ENCODE data around the gene LYSET. TPM values are rescaled to one million over a fixed set of nuclear protein-coding genes. Genes with fewer than 3 reads are reported as not detected.
A peak's percentile ranks its signal among the peaks of the same experiment; 100 is the strongest.

The LYSET gene
- polyA plus RNA-seq, 2 of the 4 experiments (the other 2 are of a cell fraction), result 29.9 to 37.0 TPM

GRCh38 chr14:93230539-93230938 lies 45.4 kb downstream of the LYSET start:
- Histone ChIP-seq H3K9me3 (no peaks in the 10 kb centered on the region), H3K4me2 (peak overlapping the region; percentile 89; the same call in 1 of the 3 replicates), H3K27ac (peak overlapping the region in 1 of 2 experiments; percentile 80; a peak in 3 of 6 replicates), H3K4me3 (no peak overlapping the region), H3K4me1 (peaks cover 9% of the 10 kb centered on the region; the same call in 1 of the 3 replicates)
- ChIA-PET POLR2A (no interaction called here), CTCF (interaction anchor here (0.9 to 4.1 kb wide), 4 partner anchors 9 to 117 kb away, joined by 4 to 14 read pairs (median 8); partner anchors contain the start of genes GON7 and UBR7)
- 99% methylated on average over 16 of the region's 16 CpGs for WGBS (ENCODE audit: missing lambda C conversion rate)
- no peak for ATAC-seq
- DNase-seq (ENCODE audit: low read depth in 1 of 2, low spot score in 1 of 2), result no peak
- no peak for FAIRE-seq
- no peak for TF ChIP-seq KDM5A (IDR thresholded peaks at IDR 0.05)
- no peak for TF ChIP-seq HDAC2 (IDR thresholded peaks at IDR 0.05)
- TF ChIP-seq, protein P1, sequence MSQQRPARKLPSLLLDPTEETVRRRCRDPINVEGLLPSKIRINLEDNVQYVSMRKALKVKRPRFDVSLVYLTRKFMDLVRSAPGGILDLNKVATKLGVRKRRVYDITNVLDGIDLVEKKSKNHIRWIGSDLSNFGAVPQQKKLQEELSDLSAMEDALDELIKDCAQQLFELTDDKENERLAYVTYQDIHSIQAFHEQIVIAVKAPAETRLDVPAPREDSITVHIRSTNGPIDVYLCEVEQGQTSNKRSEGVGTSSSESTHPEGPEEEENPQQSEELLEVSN (IDR thresholded peaks at IDR 0.05; ENCODE audit: borderline replicate concordance, low read depth), result no peak
- TF ChIP-seq CHD2 (IDR thresholded peaks at IDR 0.05; ENCODE audit: low read length, partially characterized antibody), result no peak
- no peak for TF ChIP-seq POLR2A (IDR thresholded peaks at IDR 0.05; ENCODE audit: low read length)
- TF ChIP-seq PHF8 (IDR thresholded peaks at IDR 0.05; ENCODE audit: borderline replicate concordance, low read depth), result no peak
- TF ChIP-seq NFE2L2 (conservative IDR thresholded peaks at IDR 0.05; ENCODE audit: low read length), result no peak
- no peak for TF ChIP-seq JUN (IDR thresholded peaks at IDR 0.05)
- TF ChIP-seq, protein P2, sequence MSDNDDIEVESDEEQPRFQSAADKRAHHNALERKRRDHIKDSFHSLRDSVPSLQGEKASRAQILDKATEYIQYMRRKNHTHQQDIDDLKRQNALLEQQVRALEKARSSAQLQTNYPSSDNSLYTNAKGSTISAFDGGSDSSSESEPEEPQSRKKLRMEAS (IDR thresholded peaks at IDR 0.05), result no peak
- TF ChIP-seq ZC3H11A (IDR thresholded peaks at IDR 0.05), result no peak
- TF ChIP-seq CBX8 (IDR thresholded peaks at IDR 0.05), result no peak
- TF ChIP-seq SREBF2 (IDR thresholded peaks at IDR 0.05), result no peak

GRCh38 chr14:93231129-93231979 lies 46.2 kb downstream of the LYSET start:
- CTCF ChIA-PET, result interaction anchor here (0.6 to 4.1 kb wide), 7 partner anchors 9 to 319 kb away, joined by 3 to 14 read pairs (median 4); partner anchors contain the start of genes GON7 and UBR7
- H3K9me3 ChIP-seq, result no peaks in the 10 kb centered on the region
- H3K27ac ChIP-seq, result peak overlapping the region; percentile 70 to 80
- peak; percentile 78 to 84 for ATAC-seq
- FAIRE-seq, result no peak
- H3K4me1 ChIP-seq, result peaks cover 9% of the 10 kb centered on the region; the same call in 1 of the 3 replicates
- H3K4me3 ChIP-seq, result peak overlapping the region; percentile 57
- H3K4me2 ChIP-seq, result peak overlapping the region; percentile 89
- WGBS (ENCODE audit: missing lambda C conversion rate), result 42% methylated on average over 39 of the region's 39 CpGs
- POLR2A ChIA-PET, result interaction anchor here (0.6 to 1.6 kb wide), 3 partner anchors 9 to 276 kb away, joined by 4 to 10 read pairs (median 9); partner anchors contain the start of genes GON7 and UBR7
- DNase-seq (ENCODE audit: low read depth in 1 of 2, low spot score in 1 of 2), result peak; percentile 51 to 78
- TF ChIP-seq ZFP36 (IDR thresholded peaks at IDR 0.05; ENCODE audit: borderline replicate concordance, partially characterized antibody), result no peak
- no peak for TF ChIP-seq HDAC2 (IDR thresholded peaks at IDR 0.05)
- 0 out of 2 replicates have a peak, but pooled peaks have one; percentile 18 for TF ChIP-seq POLR2A (IDR thresholded peaks at IDR 0.05; ENCODE audit: low read length)
- TF ChIP-seq CTCF (IDR thresholded peaks at IDR 0.05), result no peak
- TF ChIP-seq BHLHE40 (IDR thresholded peaks at IDR 0.05; ENCODE audit: low read depth, low read length), result no peak
- TF ChIP-seq FOSB (CRISPR knock-in tag; IDR thresholded peaks at IDR 0.05), result no peak
- no peak for TF ChIP-seq JUNB (IDR thresholded peaks at IDR 0.05)
- no peak for TF ChIP-seq HOXB5 (CRISPR knock-in tag; IDR thresholded peaks at IDR 0.05)
- TF ChIP-seq MAZ (IDR thresholded peaks at IDR 0.05; ENCODE audit: borderline replicate concordance, low read depth, low read length), result no peak
- TF ChIP-seq, protein P3, sequence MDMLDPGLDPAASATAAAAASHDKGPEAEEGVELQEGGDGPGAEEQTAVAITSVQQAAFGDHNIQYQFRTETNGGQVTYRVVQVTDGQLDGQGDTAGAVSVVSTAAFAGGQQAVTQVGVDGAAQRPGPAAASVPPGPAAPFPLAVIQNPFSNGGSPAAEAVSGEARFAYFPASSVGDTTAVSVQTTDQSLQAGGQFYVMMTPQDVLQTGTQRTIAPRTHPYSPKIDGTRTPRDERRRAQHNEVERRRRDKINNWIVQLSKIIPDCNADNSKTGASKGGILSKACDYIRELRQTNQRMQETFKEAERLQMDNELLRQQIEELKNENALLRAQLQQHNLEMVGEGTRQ (IDR thresholded peaks at IDR 0.05), result peak; percentile 69
- TF ChIP-seq ZSCAN20 (CRISPR knock-in tag; IDR thresholded peaks at IDR 0.05), result no peak
- TF ChIP-seq ATOH8 (CRISPR knock-in tag; IDR thresholded peaks at IDR 0.05; ENCODE audit: low read depth), result no peak
- TF ChIP-seq NR3C1 (IDR thresholded peaks at IDR 0.05), result no peak
- TF ChIP-seq KDM1A (IDR thresholded peaks at IDR 0.05; ENCODE audit: low read depth), result no peak
- no peak for TF ChIP-seq CHD4 (IDR thresholded peaks at IDR 0.05; ENCODE audit: borderline replicate concordance)
- TF ChIP-seq FOXS1 (CRISPR knock-in tag; IDR thresholded peaks at IDR 0.05), result no peak
- no peak for TF ChIP-seq ZC3H11A (IDR thresholded peaks at IDR 0.05)
- no peak for TF ChIP-seq GATA3 (IDR thresholded peaks at IDR 0.05; ENCODE audit: borderline replicate concordance)
- no peak for TF ChIP-seq ZNF302 (CRISPR knock-in tag; IDR thresholded peaks at IDR 0.05)
- TF ChIP-seq BCL3 (IDR thresholded peaks at IDR 0.05), result 0 out of 3 replicates have a peak, but pooled peaks have one; percentile 33
- TF ChIP-seq TP53 (CRISPR knock-in tag; IDR thresholded peaks at IDR 0.05), result no peak
- no peak for TF ChIP-seq FOSL2 (IDR thresholded peaks at IDR 0.05)
- no peak for TF ChIP-seq FOSL2 (CRISPR knock-in tag; IDR thresholded peaks at IDR 0.05)
